Left ventricle myocardium superior (tissue), 1 donor: ENCODE data around the gene SEPTIN2. TPM values are rescaled to one million over a fixed set of nuclear protein-coding genes. Genes with fewer than 3 reads are reported as not detected.
"Not testable (repeated sequence)": the region's sequence is repeated elsewhere in the genome, so short reads cannot be mapped to it uniquely, and the experiment has no call there.

Experiments
- ATAC-seq: fragments of 200-7000 bp; cut with Tn5 transposase; one replicate; pipeline ENCODE4 v1.9.1; 2020; ENCODE audit warnings: mild to moderate bottlenecking, moderate library complexity
- DNase-seq: peaks from one replicate; pipeline ENCODE4 v3.0.0-alpha.2; 2020
- intact Hi-C: fragments of 100-400 bp; cut with micrococcal nuclease; formaldehyde crosslinking; loops from one replicate; pipeline ENCODE4 v1.11.0; 2022
- total RNA-seq: library from RNA; stranded (reverse); fragmentation: NEBNext Ultra II Directional; extraction: Animal tissue kit (Norgen Biotek cat#: 25700); gene quantifications from one replicate; pipeline ENCODE4 v1.2.1, GENCODE V29; 2021
- donor health status: DM: no; HTN: yes; CAD: no; lungs with severe emphysema.

The SEPTIN2 gene
- total RNA-seq, 1 donor from 2014 or later, result 139 TPM

GRCh38 chr2:241308832-241309500 lies 6.8 kb upstream of the SEPTIN2 start:
- DNase-seq (no peak), ATAC-seq (no peak)
- intact Hi-C loops, result no loop called here

- ATAC-seq (no peak), DNase-seq (no peak)
- intact Hi-C loops, result no loop called here
Measured at GRCh38 chr2:241309684-241310117, 6.0 kb upstream of the SEPTIN2 start.

GRCh38 chr2:241310917-241311566 lies 4.7 kb upstream of the SEPTIN2 start:
- intact Hi-C loops, result no loop called here
- DNase-seq (no peak), ATAC-seq (no peak)

GRCh38 chr2:241312082-241312481 lies 3.6 kb upstream of the SEPTIN2 start:
- ATAC-seq, result no peak
- DNase-seq, result no peak
- intact Hi-C loops, result no loop called here

- DNase-seq, result no peak
- intact Hi-C loops, result no loop called here
- no peak for ATAC-seq
Measured at GRCh38 chr2:241313543-241314095, 2.1 kb upstream of the SEPTIN2 start.

GRCh38 chr2:241314226-241315092 lies 1.3 kb upstream of the SEPTIN2 start:
- DNase-seq (no peak), ATAC-seq (no peak)
- intact Hi-C loops, result loop anchor here (5.0 kb wide), 1 partner anchor 38 kb away; no protein-coding TSS in a partner anchor

DNA sequence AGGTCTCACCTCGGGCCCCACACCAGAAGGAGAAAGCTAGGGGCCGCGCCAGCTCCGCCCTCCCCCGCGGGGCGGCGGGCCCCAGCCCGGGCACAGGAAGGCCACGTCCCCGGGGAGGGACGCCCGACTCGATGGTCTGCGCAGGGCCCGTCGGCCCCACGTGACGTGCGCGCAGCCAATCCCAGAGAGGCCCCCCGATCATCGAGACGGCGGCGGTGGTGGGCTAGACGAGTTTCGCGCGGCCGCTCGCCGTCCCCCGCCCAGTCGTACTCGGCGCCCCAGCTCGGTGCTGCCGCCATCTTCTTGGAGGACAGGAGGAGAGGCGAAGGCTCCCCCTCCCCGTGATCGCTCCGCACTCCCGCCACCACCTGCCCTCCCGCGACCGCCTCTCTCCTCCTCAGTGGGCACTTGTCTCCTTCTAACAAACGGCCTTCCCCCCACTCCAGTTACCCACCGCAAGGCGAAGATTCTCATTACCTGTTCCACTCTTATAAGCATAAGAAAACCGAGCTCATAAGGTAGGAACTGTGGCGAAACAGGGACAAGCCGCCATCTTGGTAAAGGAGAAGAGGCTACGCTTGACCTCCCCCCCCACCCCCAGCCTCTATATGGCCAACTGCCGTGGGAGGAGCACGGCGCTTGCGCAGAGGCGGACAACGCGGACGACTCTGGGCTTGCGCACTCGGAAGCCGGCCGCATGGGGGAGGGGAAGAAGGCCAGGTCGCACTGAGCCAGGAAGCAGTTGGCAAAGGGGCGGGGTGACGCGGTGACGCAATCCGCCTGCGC lies 439 bp upstream of the SEPTIN2 start, which contains the start of gene HDLBP:
TSS of gene HDLBP (minus strand) at position 580 of the 786 bp plus-strand sequence. CDS start 48,803 bp downstream, outside the sequence.
- ATAC-seq (peak; percentile 91), DNase-seq (peak; percentile 100)
- intact Hi-C loops, result loop anchor here (5.0 kb wide), 1 partner anchor 37 kb away; no protein-coding TSS in a partner anchor

- no peak for ATAC-seq
- intact Hi-C loops, result loop anchor here (5.0 kb wide), 1 partner anchor 35 kb away; no protein-coding TSS in a partner anchor
Measured at GRCh38 chr2:241316825-241317224, 1.1 kb downstream of the SEPTIN2 start.

DNA sequence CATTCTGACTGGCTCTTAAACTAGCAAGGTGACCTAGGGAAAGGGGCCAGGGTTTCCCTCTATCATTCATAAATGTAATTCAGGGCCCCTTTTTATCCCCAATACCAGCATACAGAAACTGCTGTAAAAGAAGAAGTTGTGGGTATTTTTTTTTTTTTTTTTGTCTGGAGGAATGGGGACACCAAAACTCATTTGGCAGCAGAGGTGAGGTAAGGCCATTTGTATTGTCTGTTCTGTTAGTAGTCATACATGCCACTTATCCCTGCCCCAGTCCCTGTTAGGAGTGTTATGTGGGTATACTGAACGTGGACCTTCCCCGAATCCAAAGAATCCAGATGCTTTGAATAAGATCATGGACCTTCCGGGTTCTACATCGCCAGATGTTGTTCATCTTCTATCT lies 1.7 kb downstream of the SEPTIN2 start:
- intact Hi-C loops, result loop anchor here (5.0 kb wide), 1 partner anchor 35 kb away; no protein-coding TSS in a partner anchor
- ATAC-seq, result no peak
- no peak for DNase-seq

More at GRCh38 chr2:241316825-241317224, 1.1 kb downstream of the SEPTIN2 start:
- no peak for DNase-seq

DNA sequence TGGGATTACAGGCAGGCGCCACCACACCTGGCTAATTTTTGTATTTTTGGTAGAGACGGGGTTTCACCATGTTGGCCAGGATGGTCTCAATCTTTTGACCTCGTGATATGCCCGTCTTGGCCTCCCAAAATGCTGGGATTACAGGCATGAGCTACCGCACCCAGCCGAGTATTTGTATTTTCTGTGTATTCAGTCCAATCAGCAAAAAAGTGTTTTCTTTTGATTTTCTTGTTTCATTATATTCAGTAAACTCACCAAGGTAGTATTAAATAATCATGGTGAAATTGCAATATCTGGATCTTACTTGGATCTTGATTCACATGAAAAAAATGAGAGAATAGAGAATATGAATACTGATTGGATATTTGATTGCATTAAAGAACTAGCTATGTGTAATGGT lies 3.1 kb downstream of the SEPTIN2 start:
- ATAC-seq, DNase-seq: not testable (repeated sequence)
- intact Hi-C loops, result loop anchor here (5.0 kb wide), 1 partner anchor 33 kb away; no protein-coding TSS in a partner anchor

GRCh38 chr2:241320394-241320793 lies 4.7 kb downstream of the SEPTIN2 start:
- intact Hi-C loops, result no loop called here
- DNase-seq, result no peak
- no peak for ATAC-seq

DNA sequence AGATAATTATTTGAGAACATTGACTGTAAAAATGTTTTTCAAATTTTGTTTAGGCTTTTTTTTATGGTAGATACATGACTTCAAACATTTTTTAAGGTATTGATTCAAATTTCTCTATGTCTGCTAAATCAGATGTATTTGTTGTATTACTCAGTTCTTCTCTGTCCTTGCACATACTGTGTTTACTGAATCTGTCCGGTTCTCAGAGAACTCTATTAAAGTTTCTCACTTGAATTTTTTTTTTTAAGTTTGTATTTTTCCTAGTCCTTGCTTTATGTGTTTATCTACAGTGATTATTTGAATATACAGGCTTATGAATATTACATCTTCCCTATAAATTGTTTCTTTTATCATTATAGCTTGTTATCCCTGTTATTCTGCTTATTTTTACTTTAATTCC lies 5.3 kb downstream of the SEPTIN2 start:
- no peak for DNase-seq
- no peak for ATAC-seq
- intact Hi-C loops, result no loop called here

GRCh38 chr2:241321886-241322285 lies 6.2 kb downstream of the SEPTIN2 start:
- intact Hi-C loops, result no loop called here
- ATAC-seq (no peak), DNase-seq (no peak)

- DNase-seq (no peak), ATAC-seq (no peak)
- intact Hi-C loops, result no loop called here
Measured at GRCh38 chr2:241323778-241324177, 8.1 kb downstream of the SEPTIN2 start.

DNA sequence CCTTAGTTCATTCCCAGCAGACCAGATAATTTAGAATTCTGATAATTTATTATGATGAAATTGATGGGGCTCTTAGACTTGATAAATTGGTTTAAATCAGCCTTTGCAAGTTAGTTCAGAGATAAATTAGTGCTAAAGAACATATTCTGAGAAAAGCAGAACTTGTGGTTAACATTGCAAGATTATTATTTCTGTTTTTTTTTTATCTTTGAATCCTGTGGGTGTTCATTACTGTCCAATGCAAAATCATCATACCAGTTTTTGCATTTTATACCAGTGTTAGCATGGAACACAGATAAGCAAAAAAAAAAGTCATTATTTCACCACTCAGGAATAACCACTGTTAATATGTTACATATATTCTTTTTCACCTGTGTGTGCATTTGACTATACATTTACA lies 9.1 kb downstream of the SEPTIN2 start:
- no peak for DNase-seq
- intact Hi-C loops, result no loop called here
- no peak for ATAC-seq

GRCh38 chr2:241325257-241325656 lies 9.5 kb downstream of the SEPTIN2 start:
- intact Hi-C loops, result no loop called here
- no peak for ATAC-seq
- no peak for DNase-seq

DNA sequence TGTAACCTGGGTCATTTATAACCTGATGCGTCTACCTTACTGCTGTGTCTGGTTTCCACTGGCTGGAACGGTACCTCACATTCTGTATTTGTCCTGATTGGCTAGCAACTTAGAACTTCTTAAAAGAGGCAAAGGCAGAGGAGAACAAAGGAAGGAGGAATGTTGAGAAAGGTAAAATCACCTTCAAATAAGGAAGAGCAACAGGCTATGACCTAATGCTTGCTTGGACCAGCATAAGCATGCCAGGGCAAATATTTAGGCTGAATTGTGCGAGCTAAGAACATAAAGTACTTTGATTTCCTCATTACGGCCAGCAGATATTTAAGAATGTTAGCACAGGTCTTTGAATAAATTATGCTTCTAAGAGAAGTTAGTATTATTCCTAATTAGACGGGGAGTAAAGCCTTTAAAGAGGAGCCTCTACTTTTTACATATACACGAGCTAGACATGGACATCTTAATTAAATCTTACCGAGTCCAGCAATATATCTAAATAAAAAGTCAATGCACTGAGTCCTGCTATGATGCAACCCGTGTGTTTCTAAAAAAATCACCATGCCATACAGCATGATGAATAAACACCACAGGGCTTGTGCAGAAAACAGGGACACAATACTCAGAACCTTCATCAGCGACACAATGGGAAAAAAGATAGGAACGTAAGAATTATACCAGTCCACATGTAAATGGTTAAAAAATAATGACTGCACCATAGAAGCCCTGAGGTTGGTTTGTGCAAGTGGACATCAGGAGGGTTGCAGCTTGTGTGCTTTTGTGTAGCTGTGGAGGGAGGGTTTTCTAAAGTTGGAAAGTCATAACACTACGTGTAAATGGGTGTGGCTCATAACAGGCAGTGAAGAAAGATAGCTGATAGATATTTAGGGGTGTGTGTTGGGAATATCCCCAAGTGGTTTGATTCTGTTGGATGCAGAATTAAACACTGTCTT lies 14.2 kb downstream of the SEPTIN2 start:
- no peak for ATAC-seq
- intact Hi-C loops, result no loop called here
- DNase-seq, result no peak
